Uterus (tissue), 4 donors: ENCODE measurements around the gene RET. TPM values are rescaled to one million over a fixed set of nuclear protein-coding genes. Genes with fewer than 3 reads are reported as not detected.

Source experiments
- DNase-seq, 2 donors: peaks; one replicate each; pipeline ENCODE4 v3.0.0-alpha.2; 2019 to 2020
- H3K27ac ChIP-seq, 2 donors: fragments of 200-600 bp; sonication (generic); 1 replicate in 1 of 2; 2 replicates in 1 of 2; pipeline ENCODE4 v1.5.1; 2016 to 2018
- H3K27me3 ChIP-seq, 2 donors: fragments of 200-600 bp; sonication (generic); one replicate each; pipeline ENCODE4 v1.5.1; 2018 to 2019; ENCODE audit warnings: control low read depth in 1 of 2
- H3K36me3 ChIP-seq, 2 donors: fragments of 200-600 bp; sonication (generic); one replicate each; pipeline ENCODE4 v1.5.1; 2019; ENCODE audit warnings: control low read depth in 1 of 2
- H3K4me1 ChIP-seq, 2 donors: fragments of 200-600 bp; sonication (generic); one replicate each; pipeline ENCODE4 v1.5.1; 2018 to 2019; ENCODE audit warnings: control low read depth in 1 of 2
- H3K4me3 ChIP-seq, 2 donors: fragments of 200-600 bp; sonication (generic); 1 replicate in 1 of 2; 2 replicates in 1 of 2; pipeline ENCODE4 v1.5.1; 2018 to 2019; ENCODE audit warnings: mild to moderate bottlenecking in 1 of 2
- H3K9me3 ChIP-seq, 2 donors: fragments of 200-600 bp; sonication (generic); one replicate each; pipeline ENCODE4 v1.5.1; 2019; ENCODE audit warnings: control low read depth in 1 of 2
- POLR2A ChIP-seq, 2 donors: fragments of 450-650 bp; IDR thresholded peaks; one replicate each; pipeline ENCODE4 v1.6.1; 2016; ENCODE audit warnings: antibody characterized with exemption in 2 of 2, mild to moderate bottlenecking in 1 of 2, moderate library complexity in 1 of 2
- intact Hi-C: fragments of 100-400 bp; cut with DNase I; formaldehyde crosslinking; loops from one replicate; pipeline ENCODE4 v1.15.1; 2023; ENCODE audit warnings: low total_unique reads
- total RNA-seq, 4 donors: library from RNA; depleted of rRNA in 3 of 4; stranded (reverse); fragments of >200 nt in 3 of 4; gene quantifications; one replicate each; pipeline versions ENCODE4 v1.1.0 to v1.2.4, GENCODE V29; 2014 to 2023
- TF ChIP-seq, protein P1 (sequence below), 4 experiments: fragments of 200-600 bp in 2 of 4; fragments of 450-650 bp in 2 of 4; sonication (generic) in 2 of 4; IDR thresholded peaks; one replicate each; pipeline ENCODE4 v1.5.1; 2016 to 2019; ENCODE audit warnings: antibody characterized with exemption in 4 of 4, mild to moderate bottlenecking in 2 of 4, moderate library complexity in 1 of 4
- donor health status: DM: yes; HTN: yes; CAD: no.

RET gene
- total RNA-seq, 4 donors from 2014 or later = under 0.01 to 6.3 (median 1.0) TPM

DNA sequence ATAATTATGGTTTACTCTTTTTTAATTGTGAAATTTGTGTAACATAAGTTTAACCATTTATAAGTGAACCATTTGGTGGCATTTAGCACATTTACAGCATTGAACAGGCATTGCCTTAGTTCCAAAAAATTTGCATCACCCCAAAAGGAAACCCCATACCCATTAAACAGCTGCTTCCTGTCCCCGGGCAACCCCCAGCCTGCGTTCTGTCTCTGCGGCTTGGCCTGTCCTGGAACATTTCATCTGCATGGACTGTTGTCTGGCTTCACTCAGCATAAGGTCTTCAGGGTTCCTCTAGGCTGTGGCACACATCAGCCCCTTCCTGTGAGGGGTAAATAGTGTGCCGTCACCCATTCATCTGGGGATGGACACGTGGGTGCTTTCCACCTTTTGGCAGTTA, 6.9 kb downstream of the RET start:
- Histone ChIP-seq H3K4me1 (no peaks in the 10 kb centered on the region), H3K9me3 (no peaks in the 10 kb centered on the region), H3K27me3 (no peaks in the 10 kb centered on the region), H3K4me3 (no peak overlapping the region), H3K36me3 (no peaks in the 10 kb centered on the region), H3K27ac (no peak overlapping the region)
- intact Hi-C loops = no loop called here
- TF ChIP-seq, protein P1, sequence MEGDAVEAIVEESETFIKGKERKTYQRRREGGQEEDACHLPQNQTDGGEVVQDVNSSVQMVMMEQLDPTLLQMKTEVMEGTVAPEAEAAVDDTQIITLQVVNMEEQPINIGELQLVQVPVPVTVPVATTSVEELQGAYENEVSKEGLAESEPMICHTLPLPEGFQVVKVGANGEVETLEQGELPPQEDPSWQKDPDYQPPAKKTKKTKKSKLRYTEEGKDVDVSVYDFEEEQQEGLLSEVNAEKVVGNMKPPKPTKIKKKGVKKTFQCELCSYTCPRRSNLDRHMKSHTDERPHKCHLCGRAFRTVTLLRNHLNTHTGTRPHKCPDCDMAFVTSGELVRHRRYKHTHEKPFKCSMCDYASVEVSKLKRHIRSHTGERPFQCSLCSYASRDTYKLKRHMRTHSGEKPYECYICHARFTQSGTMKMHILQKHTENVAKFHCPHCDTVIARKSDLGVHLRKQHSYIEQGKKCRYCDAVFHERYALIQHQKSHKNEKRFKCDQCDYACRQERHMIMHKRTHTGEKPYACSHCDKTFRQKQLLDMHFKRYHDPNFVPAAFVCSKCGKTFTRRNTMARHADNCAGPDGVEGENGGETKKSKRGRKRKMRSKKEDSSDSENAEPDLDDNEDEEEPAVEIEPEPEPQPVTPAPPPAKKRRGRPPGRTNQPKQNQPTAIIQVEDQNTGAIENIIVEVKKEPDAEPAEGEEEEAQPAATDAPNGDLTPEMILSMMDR (IDR thresholded peaks at IDR 0.05) = no peak
- TF ChIP-seq POLR2A (IDR thresholded peaks at IDR 0.05) = no peak
- no peak for DNase-seq

DNA sequence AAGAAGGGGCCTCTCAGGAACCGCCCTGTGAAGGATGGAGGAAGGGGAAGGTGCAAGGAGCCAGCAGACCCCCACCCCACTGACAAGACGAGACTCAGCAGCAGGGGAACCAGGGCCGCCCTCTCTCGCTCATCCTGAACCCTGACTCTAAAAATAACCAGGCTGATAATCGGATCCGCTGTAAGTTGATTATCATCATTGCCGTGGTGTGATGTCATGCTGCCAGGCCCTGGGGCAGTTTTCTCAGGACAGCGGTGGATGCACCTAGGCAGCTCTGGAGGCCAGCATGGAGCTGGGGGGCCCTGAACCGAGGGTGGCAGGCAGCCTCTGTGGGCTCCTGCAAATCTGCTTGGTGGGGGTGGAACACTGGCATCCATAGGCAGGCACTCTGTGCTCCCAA, 7.9 kb downstream of the RET start:
- intact Hi-C loops = no loop called here
- no peaks in the 10 kb centered on the region for H3K27me3 ChIP-seq
- H3K9me3 ChIP-seq = no peaks in the 10 kb centered on the region
- no peaks in the 10 kb centered on the region for H3K4me1 ChIP-seq
- no peak overlapping the region for H3K4me3 ChIP-seq
- no peaks in the 10 kb centered on the region for H3K36me3 ChIP-seq
- no peak overlapping the region for H3K27ac ChIP-seq
- no peak for DNase-seq
- no peak for TF ChIP-seq POLR2A (IDR thresholded peaks at IDR 0.05)
- TF ChIP-seq, protein P1 (IDR thresholded peaks at IDR 0.05) = no peak

GRCh38 chr10:43086321-43086942, 9.6 kb downstream of the RET start:
- no peak overlapping the region for H3K27ac ChIP-seq
- no peak for DNase-seq
- H3K4me1 ChIP-seq = no peaks in the 10 kb centered on the region
- H3K9me3 ChIP-seq = no peaks in the 10 kb centered on the region
- intact Hi-C loops = no loop called here
- H3K4me3 ChIP-seq = no peak overlapping the region
- TF ChIP-seq, protein P1 (IDR thresholded peaks at IDR 0.05) = no peak
- no peak for TF ChIP-seq POLR2A (IDR thresholded peaks at IDR 0.05)
- no peaks in the 10 kb centered on the region for H3K27me3 ChIP-seq
- no peaks in the 10 kb centered on the region for H3K36me3 ChIP-seq

DNA sequence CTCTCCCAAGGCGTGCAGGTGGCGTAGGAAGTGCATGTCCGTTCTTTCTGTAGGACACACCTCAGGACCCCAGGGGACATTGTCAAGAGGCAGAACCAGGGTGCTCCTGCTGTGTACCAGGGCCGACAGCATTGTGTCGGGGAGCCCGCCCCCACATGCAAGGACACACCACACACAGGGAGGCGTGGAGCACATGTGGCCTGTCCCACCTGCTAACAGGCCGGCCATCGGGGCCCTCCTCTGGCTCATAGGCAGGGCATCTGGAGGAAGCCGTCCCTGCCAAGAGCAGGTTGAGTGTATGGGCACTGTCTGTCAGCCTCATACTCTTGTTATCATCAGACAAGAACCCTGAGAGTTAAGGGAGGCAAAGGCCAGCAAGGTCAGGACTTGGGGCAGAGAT, 12.7 kb downstream of the RET start:
- DNase-seq = no peak
- H3K27ac ChIP-seq = no peak overlapping the region
- H3K27me3 ChIP-seq = no peaks in the 10 kb centered on the region
- H3K4me1 ChIP-seq = no peaks in the 10 kb centered on the region
- no peaks in the 10 kb centered on the region for H3K9me3 ChIP-seq
- intact Hi-C loops = no loop called here
- H3K4me3 ChIP-seq = no peak overlapping the region
- TF ChIP-seq, protein P1 (IDR thresholded peaks at IDR 0.05) = no peak
- no peak for TF ChIP-seq POLR2A (IDR thresholded peaks at IDR 0.05)
- no peaks in the 10 kb centered on the region for H3K36me3 ChIP-seq

GRCh38 chr10:43090188-43090587, 13.3 kb downstream of the RET start:
- H3K4me3 ChIP-seq = no peak overlapping the region
- no peak overlapping the region for H3K27ac ChIP-seq
- H3K36me3 ChIP-seq = no peaks in the 10 kb centered on the region
- no peaks in the 10 kb centered on the region for H3K4me1 ChIP-seq
- TF ChIP-seq POLR2A (IDR thresholded peaks at IDR 0.05) = no peak
- TF ChIP-seq, protein P1 (IDR thresholded peaks at IDR 0.05) = no peak
- intact Hi-C loops = no loop called here
- DNase-seq = no peak
- H3K9me3 ChIP-seq = no peaks in the 10 kb centered on the region
- no peaks in the 10 kb centered on the region for H3K27me3 ChIP-seq
